HG03060 (cell line): ENCODE data around the gene MINDY4.

ENCODE experiments used
- ATAC-seq: cut with Tn5 transposase; IDR thresholded peaks from one replicate; pipeline ENCODE4 v1.9.1; 2021; ENCODE audit warnings: low read depth, moderate number of reproducible peaks; ENCODE audit not compliant: unreplicated experiment

Gene MINDY4

DNA sequence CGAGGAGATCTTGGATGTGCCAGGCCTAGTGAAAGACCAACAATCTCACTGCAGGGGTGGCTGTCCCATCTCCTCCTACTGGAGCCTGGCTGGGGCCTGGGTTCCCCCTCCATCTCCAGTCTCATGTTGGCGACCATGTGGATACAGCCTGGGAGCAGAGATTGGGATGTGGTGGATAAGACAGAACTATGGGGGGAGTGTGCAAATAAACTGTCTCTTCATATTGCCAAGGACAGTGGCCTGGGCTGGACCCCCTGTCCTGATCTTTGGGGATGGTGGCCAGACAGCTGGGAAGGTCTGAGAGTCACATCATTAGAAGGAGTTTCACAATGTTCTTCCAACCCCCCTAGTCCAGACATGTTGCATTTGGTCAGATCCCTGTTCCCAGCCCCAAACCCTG, 5.8 kb upstream of the MINDY4 start:
- ATAC-seq: no peak

DNA sequence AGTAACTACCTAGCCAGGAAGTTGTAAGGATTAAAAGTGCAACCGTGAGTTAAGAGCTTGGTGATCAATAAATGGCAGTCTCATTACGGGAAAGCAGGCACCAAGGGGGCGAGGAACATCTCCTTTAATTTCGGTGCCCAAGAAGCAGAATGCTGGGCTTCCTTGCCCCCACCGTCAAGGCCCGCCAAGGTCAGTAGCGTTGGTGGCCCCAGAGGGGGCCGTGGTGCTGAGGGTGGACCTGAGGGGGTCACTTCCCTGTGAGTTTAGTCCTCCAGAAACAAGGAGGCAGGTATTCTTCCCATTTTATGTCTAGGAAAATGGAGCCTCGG, 408 bp upstream of the MINDY4 start:
- no peak for ATAC-seq

DNA sequence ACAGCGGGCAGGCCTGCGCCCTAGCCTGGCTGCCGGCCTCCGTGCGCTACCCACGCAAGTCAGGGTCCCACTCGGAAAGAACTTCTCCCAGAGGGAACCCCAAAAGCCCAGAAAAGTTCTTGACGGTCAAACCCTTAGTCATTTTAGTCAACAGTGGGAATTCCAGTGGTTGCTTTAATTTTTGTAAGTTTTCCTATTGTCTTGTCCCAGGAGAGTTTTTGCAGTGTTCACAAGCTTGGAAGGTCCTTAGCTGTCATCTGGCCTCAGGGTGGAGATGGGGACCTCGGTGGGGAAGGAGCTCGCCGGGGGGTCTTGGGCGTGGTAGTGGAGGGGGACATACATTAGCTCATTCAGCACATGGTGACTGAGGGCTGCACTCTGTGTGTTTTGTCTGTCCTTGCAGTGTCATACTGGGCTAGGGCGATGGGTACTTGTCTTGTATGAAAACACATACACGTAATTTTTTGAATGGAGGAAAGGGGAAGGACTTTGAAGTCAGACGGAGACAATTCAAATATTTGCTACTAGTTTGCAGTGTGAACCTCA, 736 bp downstream of the MINDY4 start:
- ATAC-seq: no peak

DNA sequence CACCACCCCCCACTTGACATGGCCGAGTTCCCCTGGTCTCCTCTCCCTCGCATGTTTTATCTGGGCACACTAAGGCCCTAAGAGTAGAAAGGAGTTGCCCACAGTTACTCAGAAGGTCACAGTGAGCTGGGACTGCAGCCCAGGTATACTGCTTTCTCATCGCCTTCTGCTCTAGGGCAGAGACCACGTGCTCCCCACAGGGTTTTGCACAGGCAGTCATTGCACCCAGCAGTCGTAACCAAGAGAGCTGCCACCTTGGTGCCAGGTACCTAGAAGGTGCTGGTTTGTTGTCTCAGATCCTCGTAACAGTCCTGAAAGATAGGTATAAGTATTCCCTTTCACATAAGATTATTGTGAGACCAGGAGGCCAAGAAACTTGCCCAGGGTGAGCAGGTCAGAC, 1.8 kb downstream of the MINDY4 start:
- no peak for ATAC-seq

DNA sequence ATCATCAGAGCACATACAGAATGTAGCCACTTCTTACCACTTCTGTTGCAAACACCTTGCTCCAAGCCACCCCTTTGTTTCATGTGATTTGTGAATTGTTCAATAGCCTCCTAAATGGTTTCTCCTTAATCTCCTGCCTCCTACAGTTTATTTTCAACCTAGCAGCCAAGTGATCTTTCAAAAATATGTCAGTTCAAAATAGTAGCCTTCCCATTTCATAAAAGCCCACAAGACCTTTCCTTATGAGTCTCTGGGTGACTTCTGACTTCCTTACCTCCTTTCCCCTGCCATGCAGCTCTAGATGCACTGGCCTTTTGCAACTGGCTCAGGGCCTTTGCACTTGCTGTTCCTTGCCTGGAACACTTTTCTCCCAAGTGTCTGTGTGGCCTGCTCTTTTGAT, 4.8 kb downstream of the MINDY4 start:
- no peak for ATAC-seq

DNA sequence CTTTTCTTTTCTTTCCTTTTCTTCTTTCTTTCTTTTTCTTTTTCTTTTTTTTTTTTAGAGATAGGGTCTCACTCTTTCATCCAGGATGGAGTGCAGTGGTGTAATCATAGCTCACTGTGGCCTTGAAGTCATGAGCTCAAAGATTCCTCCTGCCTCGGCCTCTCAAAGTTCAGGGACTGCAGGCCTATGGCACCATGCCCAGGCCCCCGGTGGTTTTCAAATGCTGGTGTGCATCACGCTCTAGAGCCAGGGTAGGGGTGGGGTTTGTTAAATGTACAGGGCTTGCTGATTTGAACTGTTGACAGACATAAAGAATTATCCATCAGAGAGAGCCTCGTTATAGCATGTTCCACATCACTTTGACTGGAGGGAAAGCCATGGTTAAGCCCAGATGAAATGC, 5.8 kb downstream of the MINDY4 start:
- no peak for ATAC-seq

DNA sequence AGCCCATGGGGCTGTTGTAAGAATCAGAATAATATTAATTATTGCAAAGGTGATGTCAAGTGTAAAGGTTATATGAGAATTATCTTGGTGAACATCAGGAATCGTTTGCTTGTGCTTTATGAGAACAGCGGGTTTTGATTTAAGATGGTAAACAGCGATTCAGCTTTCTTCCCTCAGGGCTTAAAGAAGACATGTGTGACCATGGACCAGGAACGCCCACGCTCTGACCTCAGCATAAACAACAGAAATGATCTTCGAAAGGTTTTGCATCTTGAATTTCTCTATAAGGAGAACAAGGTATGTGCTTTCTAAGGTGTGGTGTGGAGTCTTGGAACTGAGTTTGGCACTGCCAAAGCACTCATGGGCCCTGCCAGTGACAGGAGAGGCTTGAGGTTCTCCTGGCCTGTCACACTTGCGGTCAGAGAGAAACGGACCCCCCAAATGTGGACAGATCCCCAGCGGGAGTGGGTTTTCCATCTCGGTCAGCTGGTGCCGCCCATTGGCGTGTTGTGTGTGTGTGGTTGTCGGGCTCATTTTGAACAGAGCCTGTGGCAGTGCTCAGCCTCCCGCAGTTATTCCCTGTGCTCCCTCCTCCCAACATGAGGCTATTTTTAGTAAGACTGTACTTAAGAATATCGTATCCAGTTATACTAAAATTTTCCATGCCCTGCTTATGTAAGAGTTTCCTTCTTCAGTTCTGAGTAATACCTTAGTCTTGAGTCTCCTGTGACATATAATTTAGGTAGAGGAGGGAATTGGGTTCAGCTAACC, 7.2 kb downstream of the MINDY4 start:
- no peak for ATAC-seq

DNA sequence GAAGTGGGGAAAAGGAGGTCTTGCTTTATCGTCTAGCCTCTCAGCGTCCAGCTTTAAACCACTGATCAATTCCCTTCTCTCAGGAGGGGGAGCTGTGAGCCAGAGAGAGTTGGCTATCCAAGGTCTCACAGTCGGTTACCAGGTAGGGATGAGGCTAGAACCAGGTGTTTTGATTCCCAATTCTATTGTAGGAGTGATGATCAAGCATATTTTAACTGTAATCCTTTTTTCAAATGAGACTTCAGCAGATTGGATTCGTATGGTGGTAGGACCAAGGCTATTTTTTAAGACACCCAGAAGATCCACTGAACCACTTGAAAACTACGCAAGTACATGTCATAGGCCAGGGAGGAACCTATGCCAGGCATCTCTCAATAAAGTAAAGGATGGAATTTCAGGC, 8.4 kb downstream of the MINDY4 start:
- ATAC-seq: no peak

DNA sequence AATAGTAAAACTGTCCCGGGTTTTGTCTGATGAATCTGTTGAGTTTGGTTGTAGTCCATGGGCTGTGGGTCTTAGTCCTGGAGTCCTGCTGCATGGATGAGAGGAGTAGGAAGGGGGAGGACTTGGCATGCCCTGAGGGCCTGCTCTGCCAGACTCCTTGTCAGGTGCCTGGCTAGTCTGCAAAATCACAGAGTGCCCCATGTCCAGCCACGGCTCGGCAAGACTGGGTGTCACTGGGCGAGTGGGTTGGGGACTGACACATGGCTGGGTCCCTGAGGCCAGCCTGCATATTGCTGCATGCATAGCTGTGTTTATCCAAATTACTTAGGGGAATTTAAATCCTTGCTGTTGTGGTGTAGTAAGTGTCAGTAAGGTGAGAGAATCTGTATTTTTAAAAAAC, 9.7 kb downstream of the MINDY4 start:
- ATAC-seq: no peak

DNA sequence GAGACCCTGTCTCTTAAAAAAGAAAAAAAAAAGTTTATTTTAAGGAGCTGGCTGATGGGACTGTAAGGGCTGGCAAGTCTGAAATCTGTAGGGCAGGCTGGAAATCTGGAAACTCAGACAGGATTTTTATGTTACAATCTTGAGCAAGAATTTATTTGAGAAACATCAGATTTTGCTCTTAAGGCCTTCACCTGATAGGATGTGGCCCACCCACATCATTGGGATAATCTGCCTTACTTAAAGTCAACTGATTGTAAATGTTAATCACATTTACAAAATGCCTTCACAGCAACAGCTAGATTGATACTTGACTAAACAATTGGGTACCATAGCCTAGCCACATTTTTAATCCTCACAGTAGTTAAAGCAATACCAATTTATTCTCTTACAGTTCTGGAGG, 11.5 kb downstream of the MINDY4 start:
- no peak for ATAC-seq

DNA sequence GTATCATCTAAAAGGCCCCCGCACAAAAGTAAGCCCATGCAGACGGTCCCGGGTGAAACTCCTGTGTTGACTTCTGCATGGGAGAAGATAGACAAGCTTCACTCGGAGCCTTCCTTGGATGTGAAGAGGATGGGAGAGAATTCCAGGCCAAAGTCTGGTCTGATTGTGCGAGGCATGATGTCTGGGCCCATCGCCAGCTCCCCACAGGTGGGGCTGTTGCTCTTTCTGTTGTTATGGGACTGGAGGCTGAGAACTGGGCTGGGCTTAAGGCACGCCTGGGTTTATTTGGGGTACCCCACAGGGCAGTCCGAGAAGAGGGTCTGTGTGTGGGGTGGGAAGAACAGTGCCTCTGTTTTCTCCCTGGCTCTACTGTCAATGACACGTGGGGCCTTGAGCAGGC, 14.6 kb downstream of the MINDY4 start:
- ATAC-seq: no peak

DNA sequence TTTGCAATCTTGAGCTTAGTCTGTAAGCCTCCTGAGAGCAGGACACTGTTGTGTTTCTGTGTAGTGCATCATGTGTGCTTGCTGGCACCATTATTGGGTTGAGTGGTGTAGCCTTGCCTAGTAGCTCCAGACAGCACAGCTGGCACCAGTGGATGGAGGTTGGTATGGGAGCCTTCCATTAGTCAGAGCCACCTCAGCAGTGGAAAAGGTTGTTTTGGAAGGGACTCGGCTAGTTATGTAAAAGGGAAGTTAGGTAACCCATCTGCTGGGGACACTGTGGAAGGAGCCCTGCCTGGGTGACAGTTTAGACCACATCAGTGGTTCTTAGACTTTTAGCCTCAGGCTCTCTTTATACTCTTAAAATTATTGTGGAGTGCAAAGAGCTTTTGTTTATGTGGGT, 16.3 kb downstream of the MINDY4 start:
- no peak for ATAC-seq

DNA sequence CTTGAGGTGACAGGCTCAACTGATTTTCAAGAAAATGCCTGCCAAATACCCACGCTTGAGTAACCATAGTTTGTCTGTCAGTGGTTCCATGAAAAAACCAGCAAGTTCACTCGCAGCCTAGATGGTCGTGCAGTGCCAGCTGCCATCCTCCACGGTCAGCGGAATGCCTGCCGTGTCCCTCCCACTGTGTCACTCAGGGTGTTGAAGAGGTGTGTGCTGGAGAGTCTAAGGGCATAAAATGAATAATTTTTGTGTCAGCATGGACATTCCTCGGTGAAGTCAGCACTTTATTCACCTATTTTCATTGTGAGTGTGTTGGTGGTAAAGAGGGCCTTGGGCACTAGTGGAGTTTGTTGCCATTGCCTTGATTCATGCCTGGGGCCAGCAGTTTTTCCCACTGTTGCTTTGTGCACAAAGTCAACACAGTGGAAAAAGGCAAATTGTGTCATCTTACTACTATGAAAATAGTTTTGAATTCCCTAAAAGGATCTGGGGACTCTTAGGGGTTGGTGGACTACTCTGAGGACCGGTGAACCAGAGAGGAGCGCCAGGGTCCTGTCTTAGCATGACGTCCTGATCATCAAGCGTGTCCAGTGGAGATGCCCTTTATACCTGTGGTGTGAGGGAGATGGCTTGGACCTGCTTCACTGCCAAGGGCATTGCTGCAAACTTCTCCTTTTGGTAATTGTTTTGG, 17.6 kb downstream of the MINDY4 start:
- ATAC-seq: no peak

DNA sequence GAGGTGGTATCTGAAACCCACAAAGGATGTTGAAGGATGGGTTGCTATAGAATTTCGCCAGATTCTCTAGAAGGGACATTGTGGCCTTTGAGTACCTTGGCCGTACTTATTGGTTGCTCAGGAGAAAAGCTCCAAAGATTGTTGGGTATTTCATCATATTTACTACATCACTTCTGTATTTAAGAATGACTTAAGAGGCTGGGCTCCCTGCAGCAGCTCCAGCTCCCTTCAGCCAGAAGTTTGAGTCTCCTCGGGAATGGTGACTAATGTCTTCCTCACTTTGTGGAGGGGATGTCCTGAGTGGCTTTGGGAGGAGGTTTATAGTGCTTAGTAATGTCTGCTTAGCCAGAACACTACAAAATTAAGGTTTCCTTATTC, 18.1 kb downstream of the MINDY4 start:
- no peak for ATAC-seq

DNA sequence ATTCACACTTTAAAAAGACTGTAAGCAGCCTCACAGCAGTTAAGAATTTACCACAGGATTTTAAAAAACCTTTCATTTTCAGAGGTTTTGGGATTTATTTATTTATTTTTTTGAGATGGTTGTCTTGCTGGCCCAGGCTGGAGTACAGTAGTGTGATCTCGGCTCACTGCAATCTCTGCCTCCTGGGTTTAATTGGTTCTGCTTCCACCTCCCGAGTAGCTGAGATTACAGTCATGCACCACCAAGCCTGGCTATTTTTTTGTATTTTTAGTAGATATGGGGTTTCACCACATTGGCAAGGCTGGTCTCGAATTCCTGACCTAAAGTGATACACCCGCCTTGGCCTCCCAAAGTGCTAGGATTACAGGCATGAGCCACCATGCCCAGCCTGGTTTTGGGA, 19.1 kb downstream of the MINDY4 start:
- ATAC-seq: no peak

DNA sequence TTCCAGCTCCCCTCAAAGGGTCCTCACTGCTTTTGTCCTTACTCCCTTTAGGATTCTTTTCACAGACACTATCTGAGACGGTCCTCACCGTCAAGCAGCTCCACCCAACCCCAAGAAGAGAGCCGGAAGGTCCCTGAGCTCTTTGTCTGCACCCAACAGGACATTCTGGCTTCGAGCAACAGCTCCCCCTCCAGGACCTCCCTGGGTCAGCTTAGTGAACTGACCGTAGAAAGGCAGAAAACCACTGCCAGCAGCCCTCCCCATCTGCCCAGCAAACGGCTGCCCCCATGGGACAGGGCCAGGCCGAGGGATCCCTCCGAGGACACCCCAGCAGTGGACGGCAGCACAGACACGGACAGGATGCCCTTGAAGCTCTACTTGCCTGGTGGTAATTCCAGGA, 19.9 kb downstream of the MINDY4 start:
- no peak for ATAC-seq

DNA sequence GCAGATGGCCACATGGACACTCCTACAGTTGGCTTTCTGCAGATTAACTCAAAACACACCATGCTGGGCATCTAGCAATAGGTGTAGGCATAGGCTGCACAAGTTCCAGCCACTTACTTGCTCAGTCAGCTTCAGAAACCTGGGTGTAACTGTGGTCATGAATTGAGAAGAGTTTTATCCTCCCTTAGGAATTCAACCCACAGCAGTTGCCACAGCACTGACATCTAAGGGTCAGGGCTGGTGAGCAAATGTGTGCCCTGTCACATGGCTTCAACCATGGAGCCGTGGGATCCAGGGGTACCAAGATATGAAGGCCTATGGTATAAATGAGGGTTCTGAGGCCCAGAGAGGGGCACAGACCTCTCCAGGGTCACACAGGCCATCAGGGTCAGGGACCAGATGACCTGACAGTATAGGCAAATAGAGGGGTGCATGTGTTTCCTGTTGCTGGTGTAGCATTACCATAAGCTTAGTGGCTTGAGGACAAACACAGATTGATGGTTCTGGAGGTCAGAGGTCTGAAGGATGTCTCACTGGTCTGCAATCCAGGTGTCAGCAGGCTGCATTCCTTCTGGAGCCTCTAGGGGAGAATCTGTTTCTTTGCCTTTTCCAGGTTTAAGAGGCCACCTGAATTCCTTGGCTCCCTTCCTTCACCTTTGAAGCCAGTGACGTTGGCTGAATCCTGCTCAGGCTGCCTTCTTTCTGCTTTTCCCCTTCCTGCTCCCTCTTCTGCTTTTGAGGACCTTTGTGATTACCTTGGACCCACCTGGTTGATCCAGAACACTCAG, 24.1 kb downstream of the MINDY4 start:
- ATAC-seq: peak; percentile 22

DNA sequence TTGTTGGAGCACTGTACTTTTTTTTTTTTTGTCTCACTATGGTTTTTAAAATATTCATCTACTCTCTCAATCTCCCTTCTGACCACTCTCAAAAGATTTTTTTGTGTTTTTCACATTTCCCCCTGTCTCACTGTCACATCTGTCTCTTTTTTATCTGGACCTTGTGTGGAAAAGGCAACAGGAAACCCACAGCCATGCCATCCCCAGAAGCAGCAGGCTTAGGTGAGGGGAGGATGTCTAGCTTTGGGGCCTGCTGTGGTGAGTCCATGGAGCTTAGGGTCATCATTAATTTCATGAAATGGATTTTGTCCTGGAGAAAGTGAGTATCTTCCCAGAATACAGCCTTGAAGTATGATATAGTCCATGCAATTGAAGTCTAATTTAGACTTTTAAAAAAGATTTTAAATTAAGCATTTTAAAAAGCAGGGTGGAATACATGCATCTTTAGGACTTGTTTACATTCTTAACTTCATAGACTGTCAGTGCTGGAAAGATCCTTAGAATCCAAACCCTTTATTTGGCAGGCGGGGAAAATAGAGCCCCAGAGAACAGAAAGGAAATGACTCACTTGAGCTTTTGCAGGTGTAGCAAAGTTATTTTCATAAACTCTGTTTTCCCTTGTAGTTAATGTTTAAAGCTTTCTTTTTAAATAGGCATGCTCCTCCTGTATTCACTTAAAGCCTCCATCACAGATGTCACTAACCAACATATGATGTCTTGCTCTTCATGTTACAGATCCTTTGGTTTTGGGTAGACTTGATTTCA, 25.1 kb downstream of the MINDY4 start:
- ATAC-seq: no peak

DNA sequence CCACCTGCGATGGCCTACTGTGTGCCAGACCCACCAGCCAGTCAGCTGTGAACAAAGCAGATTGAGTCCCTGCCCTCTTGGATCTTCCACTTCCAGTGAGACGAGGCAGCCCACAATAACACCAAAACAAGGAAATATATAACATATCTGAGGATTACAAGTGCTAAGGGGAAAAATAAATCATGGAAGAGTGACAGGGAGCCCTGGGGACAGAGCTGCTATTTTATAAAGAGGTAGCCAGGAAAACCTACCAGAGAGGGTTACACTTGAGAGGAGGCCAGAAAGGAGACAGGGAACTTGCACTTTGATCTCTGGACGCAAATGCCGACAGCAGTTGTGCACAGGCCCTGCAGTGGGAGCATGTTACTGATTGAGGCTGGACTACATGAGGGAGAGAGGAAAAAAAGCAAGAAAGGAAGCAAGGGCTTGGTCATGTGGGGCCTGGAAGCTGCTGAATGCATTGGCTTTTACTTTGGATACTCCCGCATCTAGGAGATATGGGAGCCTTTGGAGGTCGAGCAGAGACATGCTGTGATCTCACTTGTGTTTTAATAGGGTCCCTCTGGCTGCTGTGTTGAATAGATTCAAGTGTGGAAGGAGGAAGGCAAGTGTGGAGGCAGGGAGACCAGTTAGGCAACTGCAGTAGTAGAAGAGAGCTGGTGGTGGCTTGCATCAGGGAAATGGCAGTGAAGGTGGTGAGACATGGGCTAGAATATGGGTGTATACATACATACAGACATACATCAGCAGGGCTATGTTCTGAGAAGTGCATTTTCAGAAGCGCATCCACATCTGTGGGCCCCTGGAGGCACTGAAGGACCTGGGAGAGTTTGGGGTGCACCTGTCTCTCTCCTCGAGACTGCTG, 26.2 kb downstream of the MINDY4 start:
- no peak for ATAC-seq
